Measurements from ENCODE around the gene MAGED1.

DNA sequence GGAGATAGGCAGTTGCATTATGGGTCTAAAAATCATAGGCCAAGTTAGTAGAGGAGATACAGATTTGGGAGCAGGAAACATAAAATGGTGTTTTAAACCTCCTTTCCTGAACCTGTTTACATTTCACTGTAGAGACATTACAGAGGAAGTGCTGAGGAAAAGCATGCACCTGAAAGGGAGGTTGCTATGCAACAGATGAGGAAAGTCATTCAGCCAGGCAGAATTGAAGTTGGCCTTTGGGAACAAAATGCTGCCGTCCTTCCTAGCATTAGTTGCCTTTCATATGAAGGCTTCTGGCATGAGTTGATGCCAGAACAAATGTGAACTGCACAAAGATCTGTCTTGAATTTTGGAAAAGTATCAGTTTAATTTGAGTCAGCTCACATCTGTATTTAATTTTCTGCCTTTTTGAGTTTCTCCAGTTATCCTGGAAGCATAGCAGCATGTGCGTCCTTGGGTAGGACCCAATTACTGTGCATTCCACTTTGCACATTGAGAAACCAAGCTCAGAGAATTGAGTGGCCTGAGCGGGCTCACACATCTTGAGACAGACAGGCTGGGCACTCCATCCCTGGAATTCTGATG lies 38.2 kb downstream of the MAGED1 start:
- TF ChIP-seq EZH2phosphoT487 (IDR thresholded peaks at IDR 0.05; ENCODE audit: borderline replicate concordance, low read length) (no peak), CTCF (IDR thresholded peaks at IDR 0.05; ENCODE audit: low read depth, low read length, poor library complexity, severe bottlenecking) (no peak)
